ENCODE data around the gene VAT1L.

The VAT1L gene

DNA sequence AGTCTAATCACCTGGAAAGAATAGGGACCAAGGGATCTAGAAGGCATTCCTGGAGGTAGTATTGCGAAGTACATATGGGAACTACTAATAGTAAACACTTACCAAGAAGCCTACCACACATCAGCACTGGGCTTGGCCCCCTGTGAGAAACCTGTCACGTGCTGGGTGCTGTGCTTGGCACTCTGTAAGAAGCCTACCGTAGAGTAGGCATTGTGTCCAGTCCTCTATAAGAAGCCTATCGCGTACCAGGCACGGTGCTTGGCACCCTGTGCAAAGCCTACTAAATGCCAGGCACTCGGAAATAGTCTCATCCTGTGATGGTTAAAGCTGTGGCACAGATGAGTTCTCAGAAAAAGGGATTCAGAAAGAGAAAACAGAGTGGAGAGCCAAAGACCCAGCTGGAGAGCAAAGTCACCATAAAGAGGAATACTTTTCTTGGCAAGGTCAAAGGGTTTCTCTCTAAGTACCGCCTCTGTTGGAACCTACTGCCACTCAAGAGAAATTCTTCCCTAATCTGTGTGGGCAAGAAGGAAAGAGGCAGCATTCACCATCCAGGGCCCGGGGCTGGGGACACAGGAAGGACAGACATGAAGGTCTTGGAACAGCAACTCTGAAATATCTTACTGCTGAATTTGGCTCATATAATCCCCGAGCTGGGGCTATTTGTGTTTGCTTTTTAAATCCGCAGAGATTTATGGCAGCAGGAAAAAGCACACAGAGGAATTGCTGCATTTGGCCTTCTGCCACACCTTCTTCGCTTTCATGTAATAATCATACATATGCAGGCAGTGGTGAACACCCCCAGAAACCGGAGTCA, 81.8 kb downstream of the VAT1L start:
- DNase-seq (ENCODE audit: low read depth): no peak

DNA sequence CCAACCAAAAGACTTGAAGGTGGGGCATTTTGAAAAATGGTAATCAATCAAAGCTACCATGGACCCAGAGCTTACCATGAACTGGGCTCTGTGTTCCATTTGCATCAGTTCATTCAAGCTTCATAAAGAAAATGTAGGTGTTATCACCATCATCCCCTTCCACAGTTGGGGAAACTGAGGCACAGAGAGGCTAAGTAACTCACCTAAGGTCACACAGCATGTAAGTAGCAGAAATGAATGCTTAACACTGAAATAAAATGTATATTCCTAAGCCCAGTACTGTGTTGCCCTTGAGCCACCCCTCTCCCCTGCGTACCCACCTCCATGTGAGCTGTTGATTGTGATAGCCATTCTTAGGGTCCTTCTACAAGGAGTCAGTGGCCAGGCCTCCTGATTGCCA, 83.6 kb downstream of the VAT1L start:
- no peak for DNase-seq (ENCODE audit: low read depth)

DNA sequence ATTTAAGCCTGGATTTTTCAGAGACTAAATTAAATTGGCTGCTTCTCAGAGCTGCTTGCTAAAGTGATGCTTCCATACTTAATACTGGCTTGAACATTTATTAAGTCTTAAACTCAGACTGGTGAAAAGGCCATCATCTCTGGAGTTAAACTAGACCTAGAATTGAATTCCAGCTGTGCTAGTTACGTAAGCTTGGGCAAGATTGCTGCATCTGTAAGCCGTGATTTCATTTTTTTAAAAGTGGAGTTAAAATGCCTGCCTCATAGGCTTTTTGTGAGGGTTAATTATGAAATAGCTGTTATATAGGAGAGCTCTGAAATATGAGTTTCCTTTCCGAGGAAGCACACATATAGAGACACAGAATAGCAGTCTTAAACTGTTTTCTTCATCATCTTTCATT, 84.7 kb downstream of the VAT1L start:
- no peak for DNase-seq (ENCODE audit: low read depth)

DNA sequence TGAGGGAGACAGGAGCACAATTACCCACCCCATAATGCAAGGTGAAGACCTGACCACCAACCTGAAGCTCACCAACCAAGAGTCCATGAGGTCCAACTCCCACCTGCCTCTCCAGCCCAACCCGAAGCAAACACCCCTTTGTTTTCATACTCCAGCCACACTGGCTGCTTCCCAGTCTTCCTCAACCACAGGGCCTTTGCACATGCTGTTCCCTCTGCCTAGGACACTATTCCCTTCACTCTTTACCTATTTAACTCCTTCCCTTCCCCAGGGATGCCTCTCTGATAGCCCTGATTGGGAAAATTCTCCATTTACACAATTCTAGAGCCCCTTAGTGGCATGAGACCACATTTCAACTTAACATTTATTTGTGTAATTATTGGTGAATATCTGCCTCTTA, 86.0 kb downstream of the VAT1L start:
- DNase-seq (ENCODE audit: low read depth): no peak

DNA sequence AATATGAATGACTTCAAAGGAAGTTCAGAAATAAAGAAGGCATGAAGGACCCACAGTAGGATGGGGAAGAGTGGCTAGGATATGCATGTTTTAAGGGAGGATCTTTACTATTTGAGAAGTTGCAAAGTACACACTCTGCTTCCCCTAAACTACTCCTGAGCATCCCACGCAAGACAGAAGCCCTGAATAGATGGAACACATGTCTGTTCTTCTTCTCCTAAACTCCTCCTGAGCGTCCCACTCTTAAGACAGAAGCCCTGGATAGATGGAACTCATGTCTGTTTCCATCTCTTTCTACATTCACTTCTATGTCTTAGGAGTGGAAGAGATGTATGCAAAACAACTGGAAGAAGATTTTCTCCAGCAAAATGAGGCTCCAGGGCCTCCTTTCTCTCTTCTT, 88.4 kb downstream of the VAT1L start:
- no peak for DNase-seq (ENCODE audit: low read depth)

DNA sequence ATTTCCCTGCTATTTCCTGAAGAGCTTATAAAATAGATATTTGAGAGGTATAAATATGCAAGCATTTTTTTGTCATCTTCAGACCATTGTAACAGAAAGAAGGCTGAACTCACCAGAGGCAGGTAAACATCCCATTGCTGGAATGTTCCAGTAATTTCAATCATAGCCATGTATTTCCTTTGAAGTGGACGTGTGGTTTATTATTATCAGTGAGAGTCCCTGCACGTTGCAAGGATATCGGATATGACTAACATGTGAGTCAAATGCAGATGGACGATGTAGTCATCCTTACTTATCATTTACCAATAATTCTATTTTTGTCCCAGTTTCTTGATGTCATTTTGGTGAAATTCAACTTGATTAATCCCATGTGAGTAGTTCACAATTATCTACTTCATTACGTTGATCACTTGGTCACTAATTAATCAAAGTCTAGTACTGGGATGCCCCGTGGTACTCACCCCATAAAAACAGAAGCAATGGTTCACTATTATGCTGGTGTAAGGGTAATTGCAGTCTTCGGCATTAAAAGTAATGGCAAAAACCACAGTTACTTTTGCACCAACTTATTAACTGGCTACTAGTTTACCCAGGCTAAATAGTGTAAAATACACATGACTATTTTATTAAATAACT, 89.5 kb downstream of the VAT1L start:
- no peak for DNase-seq (ENCODE audit: low read depth)

DNA sequence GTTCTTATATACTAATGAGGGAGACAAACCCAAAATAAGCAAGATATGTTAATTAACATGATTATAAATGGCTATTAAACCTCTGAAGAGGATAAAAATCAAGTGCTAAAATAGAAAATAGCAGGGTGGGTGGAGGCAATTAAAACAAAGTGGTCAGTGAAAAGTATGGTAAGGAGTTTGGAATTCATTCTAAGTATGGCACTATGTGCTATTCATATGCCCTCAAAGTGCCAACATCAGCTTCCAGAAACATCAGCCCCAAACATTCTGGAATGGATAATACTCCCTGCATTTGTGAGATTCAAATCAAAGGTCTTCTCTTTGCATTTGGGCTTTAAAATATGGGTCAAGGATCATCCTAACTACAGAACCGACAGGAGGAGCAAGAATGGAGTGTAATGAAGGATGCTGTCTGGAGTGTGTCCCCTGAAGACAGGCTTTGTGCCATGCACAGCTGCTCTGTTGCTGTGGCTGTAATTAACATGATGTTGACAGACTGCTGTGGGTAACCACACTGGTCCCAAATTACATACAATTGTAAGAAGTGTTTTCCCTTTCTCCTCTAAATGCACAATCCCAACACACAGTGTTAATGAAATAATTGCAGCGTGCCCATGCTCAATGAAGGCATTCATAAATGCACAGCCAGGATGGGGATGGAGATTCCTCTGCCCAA, 93.1 kb downstream of the VAT1L start:
- no peak for DNase-seq (ENCODE audit: low read depth)

DNA sequence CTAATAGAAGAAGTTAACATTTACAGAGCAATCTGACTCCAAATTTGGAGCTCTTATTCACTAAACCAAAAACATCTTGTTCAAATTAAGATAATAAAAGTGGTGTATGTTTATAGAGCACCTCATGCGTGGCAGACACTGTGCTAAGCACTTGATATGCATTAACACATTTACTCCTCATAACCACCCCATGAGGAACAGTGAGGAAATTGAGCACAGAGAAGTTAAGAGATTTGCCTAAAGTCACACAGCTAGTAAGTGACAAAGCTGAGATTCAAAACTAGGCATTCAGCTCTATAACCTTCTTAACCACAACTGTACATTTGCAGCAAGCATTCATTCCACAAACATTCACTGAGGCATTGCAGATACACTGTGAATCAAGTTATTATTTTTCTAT, 94.0 kb downstream of the VAT1L start:
- no peak for DNase-seq (ENCODE audit: low read depth)

DNA sequence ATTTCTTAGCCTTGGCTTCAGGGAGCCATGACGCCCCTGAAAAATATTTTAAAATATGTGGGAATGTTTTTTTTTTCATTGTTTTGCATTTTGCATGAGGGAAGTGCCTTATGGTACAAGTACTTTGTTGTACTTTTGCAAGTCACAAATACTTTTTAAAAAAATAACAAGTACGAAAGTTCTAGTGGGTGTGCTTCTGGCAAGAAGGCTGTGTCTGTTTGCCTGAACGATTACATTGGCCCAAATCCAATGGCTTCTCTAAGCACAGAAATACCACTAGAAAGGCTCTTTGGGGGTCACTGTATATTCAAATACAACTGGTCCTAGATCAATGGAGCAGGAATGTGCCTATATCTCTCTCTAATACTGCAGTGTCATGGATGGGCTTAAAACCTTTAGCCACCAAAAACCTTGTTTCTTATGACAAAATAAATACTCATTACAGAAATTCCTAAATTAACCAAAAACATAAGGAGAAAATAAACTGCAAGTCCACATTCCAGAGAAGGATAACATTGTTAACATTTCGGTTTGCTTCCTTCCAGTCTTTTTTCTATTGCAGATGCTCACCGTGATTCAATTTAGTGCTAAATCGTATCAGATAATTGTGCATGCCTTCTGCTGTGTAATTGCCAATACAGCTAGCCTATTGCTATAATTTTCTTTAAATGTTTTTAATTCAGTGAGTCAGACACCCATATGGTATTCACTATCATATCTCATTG, 97.4 kb downstream of the VAT1L start:
- no peak for DNase-seq (ENCODE audit: low read depth)

DNA sequence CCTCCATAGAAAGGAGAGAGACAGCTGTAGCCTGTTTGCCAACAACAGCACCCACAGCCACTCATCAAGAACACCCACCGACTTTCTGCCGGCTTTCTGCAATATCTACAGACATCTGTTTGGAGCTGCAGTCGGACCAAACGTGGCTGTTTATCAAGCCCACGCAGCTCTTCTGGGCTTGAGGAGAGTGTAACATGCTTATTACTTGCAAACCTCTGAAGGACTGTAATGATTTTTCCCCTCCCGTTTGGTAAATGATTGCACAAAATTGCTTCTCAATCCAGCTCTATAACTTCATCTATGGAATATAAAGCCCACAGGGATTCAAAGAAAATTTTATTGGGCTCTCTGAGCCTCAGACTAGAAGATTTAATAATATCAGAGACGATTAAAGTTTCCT, 100.5 kb downstream of the VAT1L start:
- no peak for DNase-seq (ENCODE audit: low read depth)

DNA sequence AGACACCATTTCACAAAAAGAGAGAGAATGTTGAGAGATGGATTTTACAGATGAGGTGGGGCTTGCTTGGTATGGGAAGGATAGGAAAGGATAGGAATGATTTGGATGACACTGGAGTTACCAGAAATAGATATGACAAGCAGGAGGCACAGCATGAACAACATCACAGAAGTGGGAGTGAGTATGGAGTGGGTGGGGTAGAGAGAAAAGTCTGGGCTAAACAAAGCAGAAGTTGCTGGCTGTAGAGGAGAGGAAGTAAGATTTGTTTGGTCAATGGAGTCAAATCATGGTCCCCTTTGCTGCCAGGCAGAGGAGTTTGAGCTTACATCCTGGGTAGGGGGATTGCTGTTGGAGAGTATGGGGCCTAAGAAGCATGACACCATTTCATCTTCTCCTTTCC, 101.7 kb downstream of the VAT1L start:
- DNase-seq (ENCODE audit: low read depth): no peak

DNA sequence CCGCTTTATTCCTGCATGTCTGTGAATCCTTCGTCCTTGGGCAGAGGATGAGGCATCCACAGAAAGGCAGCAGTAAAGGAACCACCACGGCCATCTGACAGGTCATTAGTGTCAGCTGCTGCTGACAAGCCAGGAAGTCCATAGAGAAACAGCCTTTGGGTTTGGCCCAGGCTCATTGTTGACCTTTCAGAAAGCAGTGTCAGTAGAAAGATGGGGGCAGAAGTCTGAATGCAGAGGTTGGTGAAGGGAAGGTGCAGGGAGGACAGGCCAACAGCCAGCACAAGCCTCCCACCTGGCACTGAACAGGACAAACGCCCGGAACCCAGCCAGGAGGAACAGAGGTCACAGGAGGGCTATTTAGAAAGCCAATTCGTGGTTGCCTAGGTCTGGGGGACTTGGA, 105.8 kb downstream of the VAT1L start:
- no peak for DNase-seq (ENCODE audit: low read depth)

DNA sequence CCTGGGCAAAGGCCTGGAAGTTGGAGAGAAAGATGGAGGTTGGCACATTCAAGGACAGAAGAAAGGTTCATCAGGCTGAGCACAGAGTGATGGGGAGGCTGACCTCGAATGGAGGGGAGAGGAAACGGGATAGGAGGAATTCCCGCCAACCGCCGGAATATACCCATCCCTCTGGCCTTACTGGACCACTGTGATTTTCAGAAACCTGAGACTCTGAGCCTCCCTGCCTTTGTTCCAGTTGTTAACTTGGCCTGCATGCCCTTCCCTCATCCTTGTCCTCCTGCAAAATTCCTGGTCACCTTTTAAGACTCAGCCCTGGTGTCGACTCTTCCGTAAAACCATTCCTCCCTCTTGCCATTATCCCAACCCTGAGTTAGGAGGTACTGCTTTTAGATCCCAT, 107.6 kb downstream of the VAT1L start:
- DNase-seq (ENCODE audit: low read depth): no peak

DNA sequence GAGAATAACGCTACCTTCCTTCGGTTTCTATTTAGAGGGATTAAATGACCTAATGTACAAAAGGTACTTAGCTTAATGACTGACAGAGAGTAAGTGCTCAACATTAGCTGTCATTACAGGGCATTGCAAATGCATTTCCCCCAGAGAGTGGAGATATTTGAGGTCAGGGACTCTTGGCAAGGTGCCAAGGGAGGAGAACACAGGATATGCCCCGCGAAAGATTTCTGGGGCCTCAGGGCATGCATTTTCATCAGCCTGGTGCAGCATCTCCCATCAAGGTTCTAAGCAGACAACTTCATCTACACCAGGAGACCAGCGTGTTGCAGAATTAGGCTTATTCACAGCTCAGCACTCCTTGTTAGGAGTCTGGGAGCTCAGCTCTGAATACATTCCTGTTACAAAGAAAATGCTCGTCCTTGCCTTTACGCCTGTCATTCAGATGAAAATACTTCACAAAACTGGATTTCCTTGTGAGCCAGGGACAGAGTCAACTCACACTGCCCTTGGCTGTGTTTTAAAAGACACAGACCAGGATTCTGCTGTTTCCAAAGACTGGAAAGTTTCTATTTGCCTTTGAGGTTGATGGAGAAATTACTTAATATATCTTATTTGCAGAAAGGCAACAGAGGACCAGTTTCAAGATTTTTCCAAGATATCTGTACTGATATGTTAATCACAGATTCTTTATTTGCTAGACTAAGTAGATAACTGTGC, 108.2 kb downstream of the VAT1L start:
- DNase-seq (ENCODE audit: low read depth): no peak

DNA sequence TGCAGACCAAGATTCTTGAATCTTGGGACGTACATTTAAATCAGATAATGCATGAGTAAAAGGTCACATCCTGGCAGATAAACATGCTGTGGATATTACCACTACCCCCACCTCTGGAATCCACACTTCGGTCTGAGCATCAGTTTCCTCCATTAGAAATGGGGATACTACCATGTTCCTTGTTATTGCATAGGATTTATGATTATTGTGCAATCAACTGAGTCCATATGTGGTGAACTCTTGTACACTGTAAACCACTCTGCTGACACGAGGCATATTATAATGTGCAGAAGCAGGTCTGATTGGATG, 108.7 kb downstream of the VAT1L start:
- no peak for DNase-seq (ENCODE audit: low read depth)

DNA sequence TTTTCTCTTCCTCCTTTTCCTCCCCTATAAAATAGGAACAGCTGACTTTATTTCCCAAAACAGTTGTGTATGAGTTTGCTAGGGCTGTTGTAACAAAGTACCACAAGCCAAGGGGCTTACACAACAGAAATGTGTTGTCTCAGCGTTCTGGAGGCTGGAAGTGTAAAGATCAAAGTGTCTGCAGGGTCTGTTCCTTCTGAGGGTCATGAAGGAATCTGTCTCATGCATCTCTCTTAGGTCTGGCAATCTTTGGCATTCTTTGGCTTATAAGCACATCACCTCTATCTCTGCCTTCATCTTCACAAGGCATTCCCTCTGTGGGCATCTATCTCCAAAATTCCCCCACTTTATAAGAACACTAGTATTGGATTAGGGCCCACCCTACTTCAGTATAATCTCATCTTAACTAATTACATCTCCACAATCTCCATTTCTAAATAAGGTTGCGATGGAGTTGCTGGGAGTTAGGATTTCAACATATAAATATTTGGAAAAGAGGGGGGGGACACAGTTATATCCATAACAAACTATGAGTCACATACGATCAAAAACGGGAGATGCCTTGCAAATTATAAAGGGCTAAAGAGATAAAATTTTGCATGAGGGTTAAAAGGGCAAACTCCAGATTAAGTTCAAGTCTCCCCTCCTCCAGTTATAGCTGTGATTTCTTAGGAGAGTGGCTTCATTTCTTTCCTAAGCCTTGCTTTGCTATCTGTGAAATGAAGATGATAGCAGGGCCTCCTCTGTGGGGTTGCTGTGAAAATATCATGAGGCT, 109.7 kb downstream of the VAT1L start:
- no peak for DNase-seq (ENCODE audit: low read depth)

DNA sequence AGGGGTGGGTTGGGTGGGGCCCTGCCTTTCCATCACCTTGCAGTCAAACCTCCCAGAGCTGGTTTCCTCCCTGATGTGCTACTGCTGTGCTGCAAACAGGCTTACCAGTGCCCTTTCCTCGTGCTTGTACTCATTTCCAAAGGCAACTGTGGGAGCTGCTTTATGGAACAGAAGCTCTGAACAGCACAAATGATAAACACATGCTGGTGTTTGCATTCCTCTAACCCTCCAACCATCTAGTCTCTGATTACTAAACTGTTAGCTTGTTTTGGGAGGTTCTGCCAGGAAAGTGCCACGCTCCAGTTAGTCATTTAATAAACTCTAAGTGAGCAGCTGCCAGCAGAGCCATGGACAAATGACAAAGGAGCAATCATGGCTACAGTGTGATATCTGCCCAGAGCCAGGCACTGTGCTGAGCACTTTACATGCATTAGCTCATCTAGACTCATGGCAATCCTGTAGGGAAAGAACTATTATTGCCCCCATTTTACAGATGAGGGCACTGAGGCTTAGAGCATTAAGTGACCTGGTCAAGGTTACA, 110.4 kb downstream of the VAT1L start:
- no peak for DNase-seq (ENCODE audit: low read depth)

DNA sequence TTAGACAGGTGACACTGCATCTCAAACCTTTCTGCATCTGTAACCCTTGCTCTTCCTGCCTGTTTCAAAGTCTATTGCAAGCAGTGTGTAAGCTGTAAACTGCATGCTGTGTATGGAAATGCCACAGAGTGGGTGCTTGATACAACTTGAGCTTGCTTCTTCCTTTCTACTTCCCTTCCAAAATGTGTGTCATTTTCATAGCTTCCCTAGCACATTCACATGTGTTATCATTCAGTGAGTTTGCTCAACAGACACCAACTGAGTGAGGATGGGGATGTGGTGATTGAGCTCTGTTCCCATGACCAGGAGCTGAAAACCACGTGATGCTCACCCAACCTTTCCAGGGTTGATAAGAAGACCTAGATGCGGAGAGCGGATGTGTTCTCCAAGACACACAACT, 111.1 kb downstream of the VAT1L start:
- DNase-seq (ENCODE audit: low read depth): no peak

DNA sequence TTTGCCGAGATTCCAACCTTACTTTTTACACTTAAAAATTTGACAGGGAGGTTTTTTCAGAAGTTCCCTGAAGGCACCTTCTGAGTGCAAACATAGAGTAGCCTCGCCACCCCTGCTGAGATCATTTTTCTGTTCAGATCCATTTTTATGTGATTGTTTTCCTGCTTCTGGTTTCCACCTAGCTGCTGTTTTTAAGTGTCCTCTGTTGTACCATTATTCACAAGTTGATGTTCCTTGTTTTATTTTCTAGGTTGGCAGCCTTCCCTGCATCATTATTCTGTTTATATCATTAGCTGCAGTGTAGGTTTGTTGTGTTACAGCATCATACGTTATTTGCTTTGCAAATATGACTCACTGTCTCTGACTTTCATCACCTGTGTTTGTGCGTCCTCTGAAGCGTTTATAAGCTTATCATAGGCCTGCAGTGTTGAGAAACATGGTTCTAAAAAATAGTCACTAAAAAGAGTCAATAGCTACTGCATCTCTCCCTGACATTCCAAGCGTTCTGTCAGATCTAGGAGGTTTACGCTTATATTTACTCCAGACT, 117.1 kb downstream of the VAT1L start:
- DNase-seq (ENCODE audit: low read depth): no peak

DNA sequence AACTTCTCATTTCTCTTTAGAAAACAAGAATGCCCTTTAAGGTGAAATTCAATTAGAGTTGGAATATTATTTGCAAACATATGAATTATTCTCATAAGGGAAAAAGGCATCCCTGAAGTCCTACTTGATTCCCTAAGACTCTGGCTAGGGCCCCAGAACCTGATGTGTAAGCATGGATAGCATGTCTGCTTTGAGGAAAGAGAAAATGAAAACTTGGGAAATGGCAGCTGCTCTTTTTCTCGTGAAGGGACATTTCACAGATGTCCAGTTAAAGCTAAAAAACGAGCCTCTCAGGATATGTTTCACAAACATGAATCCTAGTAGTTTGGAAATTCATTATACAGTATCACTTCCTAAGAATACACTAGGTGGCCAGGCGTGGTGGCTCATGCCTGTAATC, 121.7 kb downstream of the VAT1L start:
- DNase-seq (ENCODE audit: low read depth): no peak

DNA sequence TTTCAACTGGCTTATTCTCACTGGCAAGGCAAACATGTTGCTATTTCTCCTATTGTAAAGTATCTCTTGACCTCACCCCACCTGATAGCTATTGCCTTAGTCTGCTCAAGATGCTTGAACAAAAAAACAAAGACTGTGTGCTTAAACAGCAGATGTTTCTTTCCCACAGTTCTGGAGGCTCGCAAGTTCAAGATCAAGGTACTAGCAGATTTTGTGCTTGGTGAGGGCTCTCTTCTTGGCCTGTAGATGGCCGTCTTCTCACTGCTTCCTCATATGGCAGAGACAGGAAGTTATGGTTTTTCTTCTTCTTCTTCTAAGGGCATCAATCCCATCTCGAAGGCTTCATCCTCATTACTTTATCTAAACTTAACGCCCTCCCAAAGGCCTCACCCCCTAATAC, 124.3 kb downstream of the VAT1L start:
- DNase-seq (ENCODE audit: low read depth): no peak
